ENCODE results near the gene MEI1. TPM values are rescaled to one million over a fixed set of nuclear protein-coding genes. Genes with fewer than 3 reads are reported as not detected.

The MEI1 gene
- total and polyA plus RNA-seq, 9 of the 15 experiments (the other 6 are each of a cell fraction or from before 2014, with no cell fraction given): 0.08 to 0.68 (median 0.18) TPM; not detected in 2

GRCh38 chr22:41838842-41839618 is 139.7 kb downstream of the MEI1 start (continued):
- TF ChIP-seq AFF4 (CRISPR knock-in tag; IDR thresholded peaks at IDR 0.05): no peak

- H3K9me3 ChIP-seq (replicated peaks; ENCODE audit: control insufficient read depth, insufficient read depth, low read depth, low read length): no peaks in the 10 kb centered on the region
- peaks cover 72% of the 10 kb centered on the region for H3K36me3 ChIP-seq (ENCODE audit: control insufficient read depth, insufficient read depth, low read length)
- ATAC-seq (no peak), DNase-seq (ENCODE audit: extremely low read depth in 1 of 4, low spot score in 3 of 4) (no peak), FAIRE-seq (no peak)
- no peak overlapping the region for H3K4me3 ChIP-seq
- peaks cover 45% of the 10 kb centered on the region for H4K20me1 ChIP-seq (replicated peaks; ENCODE audit: control insufficient read depth, insufficient read depth, low read length)
- WGBS (ENCODE audit: insufficient coverage, low coverage, missing lambda C conversion rate): 78% methylated on average over 1 of the region's 5 CpGs
- CTCF ChIA-PET (ENCODE audit: low intra/inter-chr PET ratio): no interaction called here
- H3K4me2 ChIP-seq (ENCODE audit: insufficient read depth, low read length): no peak overlapping the region
- peaks cover 96% of the 10 kb centered on the region for H3K79me2 ChIP-seq (ENCODE audit: control insufficient read depth, insufficient read depth, low read length)
- H3K27ac ChIP-seq (ENCODE audit: extremely low read depth, low read depth, low read length): no peak overlapping the region
- TF ChIP-seq ZEB2 (IDR thresholded peaks at IDR 0.05): no peak
- TF ChIP-seq NCOA1 (IDR thresholded peaks at IDR 0.05; ENCODE audit: low read depth): no peak
- no peak for TF ChIP-seq ZNF583 (CRISPR knock-in tag; IDR thresholded peaks at IDR 0.05)
- POLR2A ChIA-PET: interaction anchor here (0.7 to 1.8 kb wide), 3 partner anchors 12 to 84 kb away, joined by 3 to 6 read pairs (median 3); no protein-coding TSS in a partner anchor
- H3K27me3 ChIP-seq (ENCODE audit: control insufficient read depth in 2 of 2, insufficient read depth in 2 of 2, low read length in 2 of 2): no peaks in the 10 kb centered on the region
- no peak overlapping the region for H2AFZ ChIP-seq (ENCODE audit: low read depth, low read length)
- peaks cover 20% of the 10 kb centered on the region for H3K9me1 ChIP-seq (ENCODE audit: control insufficient read depth, insufficient read depth, low read length)
- H3K4me1 ChIP-seq (replicated peaks in 1 of 2; ENCODE audit: control insufficient read depth in 2 of 2, insufficient read depth in 2 of 2, low read length in 2 of 2): peaks cover 11 to 65% of the 10 kb centered on the region in 2 experiments
- no peak overlapping the region for H3K9ac ChIP-seq (ENCODE audit: insufficient read depth in 1 of 2, low read depth in 2 of 2, low read length in 2 of 2)
- BruUV-seq (replicated peaks): no TSS peak
- in situ Hi-C loops (cut with MboI) (no loop called here), intact Hi-C loops (cut with micrococcal nuclease) (no loop called here)
These were observed 140.9 kb downstream of the MEI1 start for GRCh38 chr22:41840216-41840615.

All from K562 (cell line).